Measurements from ENCODE around the gene DNAJC3.
"Not testable (repeated sequence)": the region's sequence is repeated elsewhere in the genome, so short reads cannot be mapped to it uniquely, and the experiment has no call there.

The DNAJC3 gene

GRCh38 chr13:95781940-95782339, 105.0 kb downstream of the DNAJC3 start:
- DNase-seq (ENCODE audit: low read depth) = not testable (repeated sequence)

GRCh38 chr13:95783747-95784146, 106.8 kb downstream of the DNAJC3 start:
- DNase-seq (ENCODE audit: low read depth) = no peak

GRCh38 chr13:95784161-95784899, 107.4 kb downstream of the DNAJC3 start:
- no peak for DNase-seq (ENCODE audit: low read depth)

GRCh38 chr13:95784900-95785290, 108.0 kb downstream of the DNAJC3 start:
- no peak for DNase-seq (ENCODE audit: low read depth)

GRCh38 chr13:95787356-95788099, 110.6 kb downstream of the DNAJC3 start:
- no peak for DNase-seq (ENCODE audit: low read depth)

GRCh38 chr13:95788100-95788463, 111.1 kb downstream of the DNAJC3 start:
- no peak for DNase-seq (ENCODE audit: low read depth)

- DNase-seq (ENCODE audit: low read depth) = not testable (repeated sequence)
Measured at GRCh38 chr13:95789315-95789714, 112.4 kb downstream of the DNAJC3 start.

GRCh38 chr13:95791084-95791722, 114.3 kb downstream of the DNAJC3 start:
- DNase-seq (ENCODE audit: low read depth) = no peak

- DNase-seq (ENCODE audit: low read depth) = no peak
Measured at GRCh38 chr13:95793018-95793555, 116.1 kb downstream of the DNAJC3 start.

GRCh38 chr13:95793781-95794180, 116.8 kb downstream of the DNAJC3 start:
- DNase-seq (ENCODE audit: low read depth) = no peak

GRCh38 chr13:95797016-95797415, 120.1 kb downstream of the DNAJC3 start:
- no peak for DNase-seq (ENCODE audit: low read depth)

- no peak for DNase-seq (ENCODE audit: low read depth)
Measured at GRCh38 chr13:95800436-95800835, 123.5 kb downstream of the DNAJC3 start.

GRCh38 chr13:95801825-95802224, 124.9 kb downstream of the DNAJC3 start:
- DNase-seq (ENCODE audit: low read depth) = no peak

- DNase-seq (ENCODE audit: low read depth) = no peak
Measured at GRCh38 chr13:95805921-95806320, 129.0 kb downstream of the DNAJC3 start.

- DNase-seq (ENCODE audit: low read depth) = no peak
Measured at GRCh38 chr13:95809429-95809828, 132.5 kb downstream of the DNAJC3 start.

- DNase-seq (ENCODE audit: low read depth) = no peak
Measured at GRCh38 chr13:95813139-95813538, 136.2 kb downstream of the DNAJC3 start.

GRCh38 chr13:95814495-95814894, 137.6 kb downstream of the DNAJC3 start:
- no peak for DNase-seq (ENCODE audit: low read depth)

- no peak for DNase-seq (ENCODE audit: low read depth)
Measured at GRCh38 chr13:95822303-95822702, 145.4 kb downstream of the DNAJC3 start.

GRCh38 chr13:95833126-95833525, 156.2 kb downstream of the DNAJC3 start:
- DNase-seq (ENCODE audit: low read depth) = no peak

- no peak for DNase-seq (ENCODE audit: low read depth)
Measured at GRCh38 chr13:95833719-95834118, 156.8 kb downstream of the DNAJC3 start.

GRCh38 chr13:95834134-95834765, 157.3 kb downstream of the DNAJC3 start:
- peak; percentile 50 for DNase-seq (ENCODE audit: low read depth)

GRCh38 chr13:95841894-95842293, 165.0 kb downstream of the DNAJC3 start:
- no peak for DNase-seq (ENCODE audit: low read depth)

All from stimulated activated CD8-positive, alpha-beta memory T cell treated with anti-CD3 and anti-CD28 coated beads, Interleukin-12 subunit alpha, Interleukin-12 subunit beta, amount 100 ng/mL, for 1 hour (primary cell).